Measurements from ENCODE around the gene CEACAM18.

Gene CEACAM18

GRCh38 chr19:51478381-51479234 lies at the start of gene CEACAM18:
TSS of gene CEACAM18 (plus strand) at chr19:51478539.
- Histone ChIP-seq H3K4me3 (ENCODE audit: insufficient read length, low read depth) (no peak within 1 kb of the TSS), H3K4me1 (ENCODE audit: insufficient read depth, insufficient read length) (no peaks in the 10 kb centered on the region), H3K9ac (ENCODE audit: insufficient read length, low read depth) (no peak within 1 kb of the TSS), H3K9me3 (ENCODE audit: insufficient read depth, low read length) (no peaks in the 10 kb centered on the region), H3K27me3 (ENCODE audit: insufficient read depth, insufficient read length) (peaks cover 34% of the 10 kb centered on the region), H3K36me3 (ENCODE audit: insufficient read depth, insufficient read length, low read length) (no peaks in the 10 kb centered on the region)
- TF ChIP-seq SUZ12 (IDR thresholded peaks at IDR 0.05; ENCODE audit: extremely low read depth, insufficient read depth, insufficient read length): no peak
- no peak for TF ChIP-seq ZNF274 (IDR thresholded peaks at IDR 0.05; ENCODE audit: low read depth, low read length)
- TF ChIP-seq YY1 (IDR thresholded peaks at IDR 0.05; ENCODE audit: insufficient read depth, insufficient read length): no peak
- no peak for DNase-seq (ENCODE audit: low read depth, low spot score)

DNA sequence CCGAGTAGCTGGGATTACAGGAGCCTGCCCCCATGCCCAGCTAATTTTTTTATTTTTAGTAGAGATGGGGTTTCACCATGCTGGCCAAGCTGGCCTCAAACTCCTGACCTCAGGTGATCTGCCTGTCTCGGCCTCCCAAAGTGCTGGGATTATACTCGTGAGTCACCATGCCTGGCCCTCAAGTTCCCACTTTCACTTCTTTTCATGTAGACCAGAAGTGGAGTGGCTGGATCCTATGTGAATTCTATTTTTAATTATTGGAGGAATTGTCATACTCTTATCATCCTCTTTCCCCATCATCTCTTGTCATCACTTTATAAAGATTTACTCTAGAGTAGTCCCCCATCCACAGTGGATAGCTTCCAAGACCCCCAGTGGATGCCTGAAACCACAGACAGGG lies 48.1 kb upstream of the CEACAM18 start:
- Histone ChIP-seq H3K9me3 (ENCODE audit: insufficient read depth, low read length) (no peaks in the 10 kb centered on the region), H3K9ac (ENCODE audit: insufficient read length, low read depth) (no peak overlapping the region), H3K36me3 (ENCODE audit: insufficient read depth, insufficient read length, low read length) (no peaks in the 10 kb centered on the region), H3K4me1 (ENCODE audit: insufficient read depth, insufficient read length) (no peaks in the 10 kb centered on the region), H3K4me3 (ENCODE audit: insufficient read length, low read depth) (no peak overlapping the region), H3K27me3 (ENCODE audit: insufficient read depth, insufficient read length) (peaks cover 8% of the 10 kb centered on the region)
- TF ChIP-seq ZNF274 (IDR thresholded peaks at IDR 0.05; ENCODE audit: low read depth, low read length): no peak
- TF ChIP-seq SUZ12 (IDR thresholded peaks at IDR 0.05; ENCODE audit: extremely low read depth, insufficient read depth, insufficient read length): no peak
- no peak for TF ChIP-seq YY1 (IDR thresholded peaks at IDR 0.05; ENCODE audit: insufficient read depth, insufficient read length)
- no peak for DNase-seq (ENCODE audit: low read depth, low spot score)

- H3K27me3 ChIP-seq (ENCODE audit: insufficient read depth, insufficient read length): peaks cover 8% of the 10 kb centered on the region
- no peaks in the 10 kb centered on the region for H3K9me3 ChIP-seq (ENCODE audit: insufficient read depth, low read length)
- TF ChIP-seq SUZ12 (IDR thresholded peaks at IDR 0.05; ENCODE audit: extremely low read depth, insufficient read depth, insufficient read length): no peak
- no peak for TF ChIP-seq YY1 (IDR thresholded peaks at IDR 0.05; ENCODE audit: insufficient read depth, insufficient read length)
- TF ChIP-seq ZNF274 (IDR thresholded peaks at IDR 0.05; ENCODE audit: low read depth, low read length): no peak
- DNase-seq (ENCODE audit: low read depth, low spot score): no peak
- H3K36me3 ChIP-seq (ENCODE audit: insufficient read depth, insufficient read length, low read length): no peaks in the 10 kb centered on the region
- no peaks in the 10 kb centered on the region for H3K4me1 ChIP-seq (ENCODE audit: insufficient read depth, insufficient read length)
- no peak overlapping the region for H3K4me3 ChIP-seq (ENCODE audit: insufficient read length, low read depth)
- H3K9ac ChIP-seq (ENCODE audit: insufficient read length, low read depth): no peak overlapping the region
Observed at GRCh38 chr19:51431124-51431523, 47.2 kb upstream of the CEACAM18 start.

GRCh38 chr19:51433043-51433442 lies 45.3 kb upstream of the CEACAM18 start:
- H3K9ac ChIP-seq (ENCODE audit: insufficient read length, low read depth): no peak overlapping the region
- TF ChIP-seq YY1 (IDR thresholded peaks at IDR 0.05; ENCODE audit: insufficient read depth, insufficient read length) (no peak), ZNF274 (IDR thresholded peaks at IDR 0.05; ENCODE audit: low read depth, low read length) (no peak), SUZ12 (IDR thresholded peaks at IDR 0.05; ENCODE audit: extremely low read depth, insufficient read depth, insufficient read length) (no peak)
- no peak for DNase-seq (ENCODE audit: low read depth, low spot score)
- peaks cover 8% of the 10 kb centered on the region for H3K27me3 ChIP-seq (ENCODE audit: insufficient read depth, insufficient read length)
- H3K9me3 ChIP-seq (ENCODE audit: insufficient read depth, low read length): no peaks in the 10 kb centered on the region
- H3K4me1 ChIP-seq (ENCODE audit: insufficient read depth, insufficient read length): no peaks in the 10 kb centered on the region
- H3K4me3 ChIP-seq (ENCODE audit: insufficient read length, low read depth): no peak overlapping the region
- H3K36me3 ChIP-seq (ENCODE audit: insufficient read depth, insufficient read length, low read length): no peaks in the 10 kb centered on the region

- TF ChIP-seq YY1 (IDR thresholded peaks at IDR 0.05; ENCODE audit: insufficient read depth, insufficient read length): no peak
- TF ChIP-seq SUZ12 (IDR thresholded peaks at IDR 0.05; ENCODE audit: extremely low read depth, insufficient read depth, insufficient read length): no peak
- TF ChIP-seq ZNF274 (IDR thresholded peaks at IDR 0.05; ENCODE audit: low read depth, low read length): no peak
- DNase-seq (ENCODE audit: low read depth, low spot score): no peak
- Histone ChIP-seq H3K4me1 (ENCODE audit: insufficient read depth, insufficient read length) (no peaks in the 10 kb centered on the region), H3K9me3 (ENCODE audit: insufficient read depth, low read length) (no peaks in the 10 kb centered on the region), H3K4me3 (ENCODE audit: insufficient read length, low read depth) (no peak overlapping the region), H3K27me3 (ENCODE audit: insufficient read depth, insufficient read length) (no peaks in the 10 kb centered on the region), H3K36me3 (ENCODE audit: insufficient read depth, insufficient read length, low read length) (no peaks in the 10 kb centered on the region), H3K9ac (ENCODE audit: insufficient read length, low read depth) (no peak overlapping the region)
Observed at GRCh38 chr19:51434456-51434855, 43.9 kb upstream of the CEACAM18 start.

DNA sequence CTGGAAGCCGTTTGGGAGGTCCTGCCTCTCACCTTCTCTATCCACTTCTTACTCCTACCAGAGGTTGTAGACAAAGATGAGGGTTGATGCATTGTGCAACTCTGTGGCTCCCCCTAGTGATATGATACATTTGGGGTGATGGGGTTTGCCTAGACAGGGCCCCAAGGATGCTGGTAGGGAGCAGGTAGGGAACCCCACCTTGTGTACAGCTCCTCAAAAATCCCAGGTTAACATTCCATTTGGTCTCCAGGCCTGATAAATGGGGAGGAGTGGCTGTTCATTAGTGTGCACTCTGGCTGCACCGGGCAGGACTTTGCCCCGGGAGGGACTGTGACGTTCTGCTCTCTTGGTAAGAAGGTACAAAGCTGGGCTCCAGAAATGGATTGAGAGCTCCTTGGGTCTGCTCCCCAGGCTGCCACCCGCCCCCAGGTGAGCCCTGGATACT lies 39.3 kb upstream of the CEACAM18 start:
- no peak for TF ChIP-seq SUZ12 (IDR thresholded peaks at IDR 0.05; ENCODE audit: extremely low read depth, insufficient read depth, insufficient read length)
- peak; percentile 13 for DNase-seq (ENCODE audit: low read depth, low spot score)
- H3K27me3 ChIP-seq (ENCODE audit: insufficient read depth, insufficient read length): no peaks in the 10 kb centered on the region
- no peak overlapping the region for H3K9ac ChIP-seq (ENCODE audit: insufficient read length, low read depth)
- H3K9me3 ChIP-seq (ENCODE audit: insufficient read depth, low read length): no peaks in the 10 kb centered on the region
- H3K4me1 ChIP-seq (ENCODE audit: insufficient read depth, insufficient read length): no peaks in the 10 kb centered on the region
- H3K4me3 ChIP-seq (ENCODE audit: insufficient read length, low read depth): no peak overlapping the region
- H3K36me3 ChIP-seq (ENCODE audit: insufficient read depth, insufficient read length, low read length): no peaks in the 10 kb centered on the region

DNA sequence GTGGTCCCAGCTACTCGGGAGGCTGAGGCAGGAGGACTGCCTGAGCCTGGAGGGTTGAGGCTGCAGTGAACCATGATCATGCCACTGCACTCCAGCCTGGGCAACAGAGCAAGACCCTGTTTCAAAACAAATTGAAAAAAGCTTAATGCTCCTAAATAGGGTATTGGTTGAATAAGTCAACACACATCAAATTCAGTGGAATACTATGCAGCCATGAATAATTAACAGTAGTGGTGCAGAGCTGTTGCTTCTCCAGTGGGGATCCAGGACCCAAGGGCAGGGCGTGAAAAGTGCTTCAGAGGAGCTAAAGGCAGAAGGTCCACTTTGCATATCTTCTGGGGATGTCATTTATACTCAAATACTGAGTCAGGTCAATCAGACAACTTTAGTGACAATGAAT lies 38.3 kb upstream of the CEACAM18 start:
- no peaks in the 10 kb centered on the region for H3K36me3 ChIP-seq (ENCODE audit: insufficient read depth, insufficient read length, low read length)
- no peak overlapping the region for H3K9ac ChIP-seq (ENCODE audit: insufficient read length, low read depth)
- no peaks in the 10 kb centered on the region for H3K9me3 ChIP-seq (ENCODE audit: insufficient read depth, low read length)
- no peak overlapping the region for H3K4me3 ChIP-seq (ENCODE audit: insufficient read length, low read depth)
- no peaks in the 10 kb centered on the region for H3K27me3 ChIP-seq (ENCODE audit: insufficient read depth, insufficient read length)
- TF ChIP-seq YY1 (IDR thresholded peaks at IDR 0.05; ENCODE audit: insufficient read depth, insufficient read length) (no peak), ZNF274 (IDR thresholded peaks at IDR 0.05; ENCODE audit: low read depth, low read length) (no peak), SUZ12 (IDR thresholded peaks at IDR 0.05; ENCODE audit: extremely low read depth, insufficient read depth, insufficient read length) (no peak)
- H3K4me1 ChIP-seq (ENCODE audit: insufficient read depth, insufficient read length): no peaks in the 10 kb centered on the region
- DNase-seq (ENCODE audit: low read depth, low spot score): no peak
